ENCODE data around the gene OCA2. TPM values are rescaled to one million over a fixed set of nuclear protein-coding genes. Genes with fewer than 3 reads are reported as not detected.

Gene OCA2
- total RNA-seq, 3 donors from 2014 or later (not counting 1 experiment from before 2014, with no cell fraction given) = 0.35 to 1.5 (median 0.56) TPM

DNA sequence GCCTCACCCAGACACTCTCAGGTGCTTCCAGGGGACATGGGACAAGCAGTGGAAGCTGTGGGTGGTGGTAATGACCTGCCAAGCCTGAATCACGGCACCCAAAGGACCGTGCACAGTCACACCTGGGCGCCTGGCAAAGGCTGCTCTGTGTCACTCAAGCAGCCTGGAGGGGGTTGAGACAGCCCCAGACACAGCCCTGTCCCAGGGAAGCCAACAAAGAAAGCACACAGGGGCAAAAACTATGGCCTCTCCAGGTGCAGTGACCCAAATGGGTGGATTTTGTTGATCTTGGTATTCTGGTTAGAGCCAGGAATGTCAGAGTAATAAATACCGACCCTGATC, 15.0 kb upstream of the OCA2 start:
- intact Hi-C loops (cut with micrococcal nuclease) = no loop called here
- H3K36me3 Mint-ChIP-seq = peaks cover 9% of the 10 kb centered on the region
- peaks cover 11% of the 10 kb centered on the region for H3K4me1 ChIP-seq (ENCODE audit: control insufficient read depth, insufficient read depth, low read length)
- DNase-seq (no peak), ATAC-seq (no peak)
- H3K36me3 ChIP-seq (ENCODE audit: control insufficient read depth, insufficient read depth, low read length) = peaks cover 47% of the 10 kb centered on the region
- no peak overlapping the region for H3K4me3 ChIP-seq (ENCODE audit: low read length)
- no peaks in the 10 kb centered on the region for H3K27me3 Mint-ChIP-seq (ENCODE audit: low read depth in 2 of 2)
- no peaks in the 10 kb centered on the region for H3K9me3 Mint-ChIP-seq
- WGBS (ENCODE audit: insufficient coverage) = 96% methylated on average over 4 of the region's 4 CpGs
- no peak overlapping the region for H3K4me3 Mint-ChIP-seq
- H3K27me3 ChIP-seq (ENCODE audit: control insufficient read depth, insufficient read depth, low read length) = no peaks in the 10 kb centered on the region
- no peak overlapping the region for H3K27ac ChIP-seq (ENCODE audit: low read length)
- no peak overlapping the region for H3K27ac Mint-ChIP-seq
- TF ChIP-seq, protein P1, sequence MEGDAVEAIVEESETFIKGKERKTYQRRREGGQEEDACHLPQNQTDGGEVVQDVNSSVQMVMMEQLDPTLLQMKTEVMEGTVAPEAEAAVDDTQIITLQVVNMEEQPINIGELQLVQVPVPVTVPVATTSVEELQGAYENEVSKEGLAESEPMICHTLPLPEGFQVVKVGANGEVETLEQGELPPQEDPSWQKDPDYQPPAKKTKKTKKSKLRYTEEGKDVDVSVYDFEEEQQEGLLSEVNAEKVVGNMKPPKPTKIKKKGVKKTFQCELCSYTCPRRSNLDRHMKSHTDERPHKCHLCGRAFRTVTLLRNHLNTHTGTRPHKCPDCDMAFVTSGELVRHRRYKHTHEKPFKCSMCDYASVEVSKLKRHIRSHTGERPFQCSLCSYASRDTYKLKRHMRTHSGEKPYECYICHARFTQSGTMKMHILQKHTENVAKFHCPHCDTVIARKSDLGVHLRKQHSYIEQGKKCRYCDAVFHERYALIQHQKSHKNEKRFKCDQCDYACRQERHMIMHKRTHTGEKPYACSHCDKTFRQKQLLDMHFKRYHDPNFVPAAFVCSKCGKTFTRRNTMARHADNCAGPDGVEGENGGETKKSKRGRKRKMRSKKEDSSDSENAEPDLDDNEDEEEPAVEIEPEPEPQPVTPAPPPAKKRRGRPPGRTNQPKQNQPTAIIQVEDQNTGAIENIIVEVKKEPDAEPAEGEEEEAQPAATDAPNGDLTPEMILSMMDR (IDR thresholded peaks at IDR 0.05) = no peak
- H3K9me3 ChIP-seq (ENCODE audit: control insufficient read depth, insufficient read depth, low read length) = no peaks in the 10 kb centered on the region
- peaks cover 14 to 21% of the 10 kb centered on the region in 2 donors for H3K4me1 Mint-ChIP-seq

DNA sequence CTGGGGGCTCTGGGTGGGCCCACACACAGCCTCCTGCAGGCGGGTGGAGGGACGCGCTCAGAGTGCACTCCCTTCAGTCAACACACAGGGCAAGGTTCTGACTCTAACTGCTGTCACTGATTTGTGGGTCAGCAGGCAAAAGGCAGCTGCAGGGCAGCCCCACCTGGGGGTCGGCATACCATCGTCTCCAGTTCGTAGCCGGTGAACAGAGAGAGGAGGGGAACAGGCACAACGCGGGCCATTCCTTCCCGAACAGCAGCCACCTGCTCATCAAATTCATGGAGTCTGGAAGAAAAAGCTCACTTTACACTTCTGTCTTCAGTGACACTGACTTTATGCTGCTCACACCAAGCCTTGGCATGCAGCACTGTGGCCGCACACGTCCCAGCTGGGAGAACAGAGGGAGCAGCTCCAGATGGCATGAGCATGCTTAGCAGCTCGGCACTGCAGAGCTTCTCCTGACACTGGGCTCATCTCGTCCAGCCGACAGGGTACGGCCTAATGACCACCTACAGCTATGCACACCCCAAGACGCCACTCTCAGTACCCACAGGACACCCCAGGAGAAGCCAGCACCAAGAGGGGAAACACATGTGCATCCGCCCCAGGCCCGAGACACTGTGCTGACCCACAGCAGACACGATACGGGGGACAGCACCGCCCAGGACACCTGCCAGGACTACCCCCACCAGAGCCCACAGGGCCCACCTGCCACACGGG, 14.4 kb upstream of the OCA2 start:
- Histone ChIP-seq H3K36me3 (ENCODE audit: control insufficient read depth, insufficient read depth, low read length) (peaks cover 47% of the 10 kb centered on the region), H3K4me3 (ENCODE audit: low read length) (no peak overlapping the region), H3K4me1 (ENCODE audit: control insufficient read depth, insufficient read depth, low read length) (peaks cover 13% of the 10 kb centered on the region), H3K9me3 (ENCODE audit: control insufficient read depth, insufficient read depth, low read length) (no peaks in the 10 kb centered on the region), H3K27me3 (ENCODE audit: control insufficient read depth, insufficient read depth, low read length) (no peaks in the 10 kb centered on the region), H3K27ac (ENCODE audit: low read length) (no peak overlapping the region)
- no peak for ATAC-seq
- no peak overlapping the region for H3K27ac Mint-ChIP-seq
- H3K4me3 Mint-ChIP-seq = no peak overlapping the region
- peaks cover 17 to 22% of the 10 kb centered on the region in 2 donors for H3K4me1 Mint-ChIP-seq
- intact Hi-C loops (cut with micrococcal nuclease) = no loop called here
- 97% methylated on average over 23 of the region's 23 CpGs for WGBS (ENCODE audit: insufficient coverage)
- peaks cover 9% of the 10 kb centered on the region for H3K36me3 Mint-ChIP-seq
- no peaks in the 10 kb centered on the region for H3K27me3 Mint-ChIP-seq (ENCODE audit: low read depth in 2 of 2)
- TF ChIP-seq, protein P1 (IDR thresholded peaks at IDR 0.05) = no peak
- H3K9me3 Mint-ChIP-seq = no peaks in the 10 kb centered on the region
- DNase-seq = no peak

DNA sequence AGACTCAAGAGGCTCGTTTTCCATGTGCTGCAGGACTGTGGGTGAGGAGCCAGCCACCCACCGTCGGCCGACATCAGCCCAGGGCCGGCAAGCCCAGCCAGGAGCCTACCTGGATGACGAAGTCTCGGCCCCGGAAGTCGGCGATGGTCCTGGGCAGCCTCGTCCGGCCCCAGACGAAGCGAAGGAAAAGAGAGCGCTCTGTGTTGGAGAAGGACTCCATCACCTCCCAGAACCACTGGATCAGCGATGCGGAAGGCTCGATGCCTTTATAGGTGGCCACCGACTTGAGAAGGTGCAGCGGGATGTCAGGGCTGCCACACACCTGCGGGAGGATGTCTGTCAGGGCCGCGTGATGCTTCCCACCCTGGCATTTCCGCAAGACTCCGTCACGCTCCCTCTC, 13.8 kb upstream of the OCA2 start:
- intact Hi-C loops (cut with micrococcal nuclease) = no loop called here
- H3K4me3 ChIP-seq (ENCODE audit: low read length) = no peak overlapping the region
- 97% methylated on average over 23 of the region's 26 CpGs for WGBS (ENCODE audit: insufficient coverage)
- ATAC-seq = no peak
- H3K27ac ChIP-seq (ENCODE audit: low read length) = no peak overlapping the region
- H3K27me3 Mint-ChIP-seq (ENCODE audit: low read depth in 2 of 2) = no peaks in the 10 kb centered on the region
- no peak overlapping the region for H3K27ac Mint-ChIP-seq
- no peaks in the 10 kb centered on the region for H3K9me3 Mint-ChIP-seq
- peaks cover 9% of the 10 kb centered on the region for H3K36me3 Mint-ChIP-seq
- H3K36me3 ChIP-seq (ENCODE audit: control insufficient read depth, insufficient read depth, low read length) = peaks cover 45% of the 10 kb centered on the region
- no peaks in the 10 kb centered on the region for H3K9me3 ChIP-seq (ENCODE audit: control insufficient read depth, insufficient read depth, low read length)
- peaks cover 13% of the 10 kb centered on the region for H3K4me1 ChIP-seq (ENCODE audit: control insufficient read depth, insufficient read depth, low read length)
- peaks cover 17 to 23% of the 10 kb centered on the region in 2 donors for H3K4me1 Mint-ChIP-seq
- H3K27me3 ChIP-seq (ENCODE audit: control insufficient read depth, insufficient read depth, low read length) = no peaks in the 10 kb centered on the region
- no peak for DNase-seq
- TF ChIP-seq, protein P1 (IDR thresholded peaks at IDR 0.05) = no peak
- no peak overlapping the region for H3K4me3 Mint-ChIP-seq
